ENCODE results near the gene PXYLP1. TPM values are rescaled to one million over a fixed set of nuclear protein-coding genes. Genes with fewer than 3 reads are reported as not detected.

PXYLP1 gene
- total RNA-seq, 1 experiment from 2014 or later = 7.8 TPM

DNA sequence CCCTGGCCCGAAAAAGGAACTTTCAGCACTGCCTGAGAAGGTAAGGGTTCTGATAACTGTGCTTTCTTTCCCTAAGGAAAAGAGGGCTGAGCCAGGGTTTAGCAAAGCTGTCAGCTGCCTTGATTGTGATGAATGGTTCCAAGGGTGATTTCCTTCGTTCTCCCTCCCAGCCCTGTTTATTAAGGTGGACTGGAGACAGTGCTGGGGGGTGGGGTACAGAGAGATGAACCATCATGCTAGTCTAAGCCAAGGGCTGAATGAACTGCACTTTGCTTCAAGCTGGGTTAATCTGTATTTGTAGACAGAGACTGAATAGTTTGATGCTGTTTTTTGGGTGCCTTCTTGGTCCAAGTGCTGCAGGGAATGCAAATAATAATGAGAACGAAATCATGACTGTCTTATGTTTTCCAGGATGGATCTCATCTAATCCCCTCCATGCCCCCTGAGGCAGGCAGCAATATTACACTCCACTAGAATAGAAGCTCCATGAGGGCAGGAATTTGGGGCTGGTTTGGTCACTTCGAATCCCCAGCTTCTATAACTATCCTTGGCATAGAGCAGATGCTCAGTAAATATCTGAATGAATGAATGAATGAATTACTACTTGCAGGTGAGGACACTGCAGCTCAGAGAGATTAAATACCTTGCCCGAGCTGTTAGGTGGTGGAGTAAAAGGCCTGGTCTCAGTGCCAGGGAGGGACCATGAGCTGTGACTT, 10.9 kb downstream of the PXYLP1 start:
- H3K4me1 ChIP-seq (replicated peaks; ENCODE audit: insufficient read depth) = 0 out of 2 replicates have a peak, but pooled peaks cover 3% of the 10 kb centered on the region
- intact Hi-C loops (cut with micrococcal nuclease; ENCODE audit: unreplicated experiment) = no loop called here
- POLR2A ChIA-PET (ENCODE audit: unreplicated experiment) = no interaction called here
- no peak overlapping the region for H3K4me3 ChIP-seq
- no peak overlapping the region for H3K27ac ChIP-seq
- H3K79me2 ChIP-seq (ENCODE audit: low read depth) = peaks cover 10% of the 10 kb centered on the region
- H4K20me1 ChIP-seq (ENCODE audit: insufficient read depth) = no peaks in the 10 kb centered on the region; the same call in 1 of the 2 replicates
- no peak overlapping the region for H2AFZ ChIP-seq
- no peaks in the 10 kb centered on the region for H3K9me2 ChIP-seq (ENCODE audit: insufficient read depth)
- peaks cover 4% of the 10 kb centered on the region; the same call in 1 of the 2 replicates for H3K36me3 ChIP-seq (ENCODE audit: low read depth)
- H3K27me3 ChIP-seq (ENCODE audit: insufficient read depth, low read depth) = no peaks in the 10 kb centered on the region
- no TSS peak for BruUV-seq (replicated peaks)
- no peak for DNase-seq
- no peak overlapping the region for H3K4me2 ChIP-seq
- TF ChIP-seq, protein P1, sequence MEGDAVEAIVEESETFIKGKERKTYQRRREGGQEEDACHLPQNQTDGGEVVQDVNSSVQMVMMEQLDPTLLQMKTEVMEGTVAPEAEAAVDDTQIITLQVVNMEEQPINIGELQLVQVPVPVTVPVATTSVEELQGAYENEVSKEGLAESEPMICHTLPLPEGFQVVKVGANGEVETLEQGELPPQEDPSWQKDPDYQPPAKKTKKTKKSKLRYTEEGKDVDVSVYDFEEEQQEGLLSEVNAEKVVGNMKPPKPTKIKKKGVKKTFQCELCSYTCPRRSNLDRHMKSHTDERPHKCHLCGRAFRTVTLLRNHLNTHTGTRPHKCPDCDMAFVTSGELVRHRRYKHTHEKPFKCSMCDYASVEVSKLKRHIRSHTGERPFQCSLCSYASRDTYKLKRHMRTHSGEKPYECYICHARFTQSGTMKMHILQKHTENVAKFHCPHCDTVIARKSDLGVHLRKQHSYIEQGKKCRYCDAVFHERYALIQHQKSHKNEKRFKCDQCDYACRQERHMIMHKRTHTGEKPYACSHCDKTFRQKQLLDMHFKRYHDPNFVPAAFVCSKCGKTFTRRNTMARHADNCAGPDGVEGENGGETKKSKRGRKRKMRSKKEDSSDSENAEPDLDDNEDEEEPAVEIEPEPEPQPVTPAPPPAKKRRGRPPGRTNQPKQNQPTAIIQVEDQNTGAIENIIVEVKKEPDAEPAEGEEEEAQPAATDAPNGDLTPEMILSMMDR (conservative IDR thresholded peaks at IDR 0.05) = no peak
- TF ChIP-seq EZH2 (IDR thresholded peaks at IDR 0.05; ENCODE audit: low read depth) = no peak
- CTCF ChIA-PET = no interaction called here
- no peaks in the 10 kb centered on the region for H3K9me3 ChIP-seq (ENCODE audit: insufficient read depth, low read depth)
- no peaks in the 10 kb centered on the region for H3F3A ChIP-seq (ENCODE audit: insufficient read depth, low read depth)

DNA sequence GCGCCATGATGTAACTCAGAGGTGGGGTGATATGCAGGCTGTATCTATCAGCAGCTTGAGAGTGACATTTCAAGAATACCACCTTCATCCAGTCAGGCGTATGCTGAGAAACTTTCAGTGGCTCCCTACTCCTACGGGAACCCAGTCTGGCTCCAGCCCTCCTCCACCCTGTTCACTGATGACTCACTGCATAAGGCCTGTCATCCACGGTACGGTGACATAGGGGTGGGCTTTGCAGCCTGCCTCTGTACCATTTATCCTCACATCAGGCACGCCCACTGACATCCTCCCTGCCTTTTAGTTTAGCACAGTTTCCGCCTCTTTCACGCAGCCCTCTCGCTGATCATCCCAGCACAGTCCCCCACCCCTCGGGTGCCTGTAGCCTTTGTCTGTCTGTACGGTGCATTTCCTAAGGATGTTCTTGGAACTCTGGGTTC, 11.7 kb downstream of the PXYLP1 start:
- TF ChIP-seq, protein P1 (conservative IDR thresholded peaks at IDR 0.05) = no peak
- no peak for TF ChIP-seq EZH2 (IDR thresholded peaks at IDR 0.05; ENCODE audit: low read depth)
- BruUV-seq (replicated peaks) = no TSS peak
- no peaks in the 10 kb centered on the region for H3K9me2 ChIP-seq (ENCODE audit: insufficient read depth)
- H3F3A ChIP-seq (ENCODE audit: insufficient read depth, low read depth) = no peaks in the 10 kb centered on the region
- CTCF ChIA-PET = no interaction called here
- no peak for DNase-seq
- no peaks in the 10 kb centered on the region for H3K27me3 ChIP-seq (ENCODE audit: insufficient read depth, low read depth)
- peaks cover 4% of the 10 kb centered on the region; the same call in 1 of the 2 replicates for H3K36me3 ChIP-seq (ENCODE audit: low read depth)
- POLR2A ChIA-PET (ENCODE audit: unreplicated experiment) = no interaction called here
- H3K4me1 ChIP-seq (replicated peaks; ENCODE audit: insufficient read depth) = 0 out of 2 replicates have a peak, but pooled peaks cover 3% of the 10 kb centered on the region
- no peak overlapping the region for H3K27ac ChIP-seq
- intact Hi-C loops (cut with micrococcal nuclease; ENCODE audit: unreplicated experiment) = no loop called here
- no peak overlapping the region for H3K4me3 ChIP-seq
- no peak overlapping the region for H3K4me2 ChIP-seq
- no peaks in the 10 kb centered on the region for H3K9me3 ChIP-seq (ENCODE audit: insufficient read depth, low read depth)
- peaks cover 10% of the 10 kb centered on the region for H3K79me2 ChIP-seq (ENCODE audit: low read depth)
- no peak overlapping the region for H2AFZ ChIP-seq
- H4K20me1 ChIP-seq (ENCODE audit: insufficient read depth) = no peaks in the 10 kb centered on the region; the same call in 1 of the 2 replicates

DNA sequence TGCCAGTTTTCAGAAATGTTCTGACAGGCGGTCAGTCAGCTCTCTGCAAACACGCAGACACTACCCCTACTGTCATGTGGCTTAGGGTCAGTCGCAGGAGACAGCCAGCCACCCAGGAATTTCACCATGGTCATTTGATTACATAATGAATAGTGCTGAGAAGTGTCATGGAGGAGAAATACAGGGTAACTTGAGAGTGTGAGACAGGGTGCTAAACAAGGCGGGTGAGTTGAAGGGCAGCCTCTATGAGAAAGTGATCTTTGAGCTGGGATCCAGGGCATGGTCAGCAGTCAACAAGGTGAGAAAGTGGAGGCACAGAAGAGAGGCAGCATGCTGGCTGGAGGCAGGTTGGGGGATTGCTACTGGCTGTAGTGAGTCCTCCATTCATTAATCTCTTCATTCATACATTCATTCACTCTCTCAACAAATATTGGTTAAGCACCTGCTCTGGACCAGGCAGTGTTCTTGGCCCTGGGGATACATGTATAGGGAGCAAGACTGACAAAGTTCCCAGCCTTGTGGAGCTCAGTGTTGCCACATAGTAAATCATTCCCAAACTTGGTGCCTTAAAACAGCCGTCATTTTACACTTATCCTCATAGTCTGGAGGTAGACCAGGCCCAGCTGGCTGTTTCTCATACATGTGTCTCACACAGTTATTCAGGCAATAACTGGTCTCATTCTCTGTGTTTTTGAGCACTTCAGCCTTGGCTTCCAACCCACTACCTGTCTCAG, 14.8 kb downstream of the PXYLP1 start:
- peaks cover 7% of the 10 kb centered on the region; the same call in 1 of the 2 replicates for H3K79me2 ChIP-seq (ENCODE audit: low read depth)
- H3F3A ChIP-seq (ENCODE audit: insufficient read depth, low read depth) = no peaks in the 10 kb centered on the region
- no peak overlapping the region for H2AFZ ChIP-seq
- no peaks in the 10 kb centered on the region for H3K9me2 ChIP-seq (ENCODE audit: insufficient read depth)
- intact Hi-C loops (cut with micrococcal nuclease; ENCODE audit: unreplicated experiment) = no loop called here
- TF ChIP-seq EZH2 (IDR thresholded peaks at IDR 0.05; ENCODE audit: low read depth) = no peak
- TF ChIP-seq, protein P1 (conservative IDR thresholded peaks at IDR 0.05) = no peak
- H3K4me1 ChIP-seq (replicated peaks; ENCODE audit: insufficient read depth) = no peaks in the 10 kb centered on the region
- H3K4me2 ChIP-seq = no peak overlapping the region
- H4K20me1 ChIP-seq (ENCODE audit: insufficient read depth) = no peaks in the 10 kb centered on the region; the same call in 1 of the 2 replicates
- H3K36me3 ChIP-seq (ENCODE audit: low read depth) = no peaks in the 10 kb centered on the region
- DNase-seq = no peak
- H3K9me3 ChIP-seq (ENCODE audit: insufficient read depth, low read depth) = no peaks in the 10 kb centered on the region
- H3K4me3 ChIP-seq = no peak overlapping the region
- H3K27ac ChIP-seq = no peak overlapping the region
- no TSS peak for BruUV-seq (replicated peaks)
- no peaks in the 10 kb centered on the region for H3K27me3 ChIP-seq (ENCODE audit: insufficient read depth, low read depth)
- ChIA-PET CTCF (interaction anchor here (0.6 kb wide), 1 partner anchor 15 kb away, joined by 4 read pairs; the partner anchor contains the start of gene PXYLP1), POLR2A (ENCODE audit: unreplicated experiment) (no interaction called here)
